HL-60/S4 treated with retinoic acid at 250 ng/mL for 4 days and 3 days (cell line): ENCODE data around the gene MS4A6A.

Experiments used
- in situ Hi-C: fragments of 300-500 bp; cut with MboI; formaldehyde crosslinking; loops from 2 replicates; pipeline ENCODE4 v1.7.0; 2022; ENCODE audit warnings: low sequenced_read_pairs

MS4A6A gene

GRCh38 chr11:60130496-60130895, 52.4 kb downstream of the MS4A6A start:
- in situ Hi-C loops: loop anchor here (25.0 kb wide), 1 partner anchor 293 kb away; the partner anchor contains the start of gene CBLIF

GRCh38 chr11:60129853-60130252, 53.0 kb downstream of the MS4A6A start:
- in situ Hi-C loops: loop anchor here (25.0 kb wide), 1 partner anchor 293 kb away; the partner anchor contains the start of gene CBLIF

DNA sequence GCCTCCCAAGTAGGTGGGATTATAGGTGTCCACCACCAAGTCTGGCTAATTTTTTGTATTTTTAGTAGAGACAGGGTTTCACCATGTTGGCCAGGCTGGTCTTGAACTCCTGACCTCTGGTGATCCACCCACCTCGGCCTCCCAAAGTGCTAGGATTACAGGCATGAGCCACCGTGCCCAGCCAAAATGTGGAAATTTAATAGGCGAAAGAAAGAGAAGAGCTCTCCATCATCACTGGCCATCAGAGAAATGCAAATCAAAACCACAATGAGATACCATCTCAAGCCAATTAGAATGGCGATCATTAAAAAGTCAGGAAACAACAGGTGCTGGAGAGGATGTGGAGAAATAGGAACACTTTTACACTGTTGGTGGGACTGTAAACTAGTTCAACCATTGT, 54.0 kb downstream of the MS4A6A start:
- in situ Hi-C loops: loop anchor here (25.0 kb wide), 1 partner anchor 292 kb away; the partner anchor contains the start of gene CBLIF

- in situ Hi-C loops: loop anchor here (25.0 kb wide), 1 partner anchor 291 kb away; the partner anchor contains the start of gene CBLIF
Observed at GRCh38 chr11:60128376-60128775, 54.5 kb downstream of the MS4A6A start.

DNA sequence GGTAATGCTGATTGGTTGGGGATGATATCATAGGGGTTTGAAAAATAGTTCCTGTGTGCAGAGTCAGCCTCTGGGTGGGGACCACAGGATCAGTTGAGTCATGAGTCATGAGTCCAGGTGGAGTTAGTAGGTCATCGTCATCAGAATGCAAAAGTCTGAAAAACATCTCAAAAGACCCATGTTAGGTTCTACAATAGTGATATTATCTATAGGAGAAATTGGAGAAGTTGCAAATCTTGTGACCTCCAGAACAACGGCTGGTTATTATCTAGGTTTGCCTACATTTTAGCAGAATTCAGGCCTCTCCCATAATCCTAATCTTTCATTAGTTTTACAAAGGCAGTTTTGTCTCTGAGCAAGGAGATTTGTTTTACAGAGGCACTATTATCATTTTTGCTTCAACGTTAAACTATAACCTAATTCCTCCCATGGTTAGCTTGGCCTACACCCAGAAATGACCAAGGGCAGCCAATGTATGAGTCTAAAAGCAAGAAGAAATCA, 55.5 kb downstream of the MS4A6A start:
- in situ Hi-C loops: loop anchor here (25.0 kb wide), 1 partner anchor 290 kb away; the partner anchor contains the start of gene CBLIF

DNA sequence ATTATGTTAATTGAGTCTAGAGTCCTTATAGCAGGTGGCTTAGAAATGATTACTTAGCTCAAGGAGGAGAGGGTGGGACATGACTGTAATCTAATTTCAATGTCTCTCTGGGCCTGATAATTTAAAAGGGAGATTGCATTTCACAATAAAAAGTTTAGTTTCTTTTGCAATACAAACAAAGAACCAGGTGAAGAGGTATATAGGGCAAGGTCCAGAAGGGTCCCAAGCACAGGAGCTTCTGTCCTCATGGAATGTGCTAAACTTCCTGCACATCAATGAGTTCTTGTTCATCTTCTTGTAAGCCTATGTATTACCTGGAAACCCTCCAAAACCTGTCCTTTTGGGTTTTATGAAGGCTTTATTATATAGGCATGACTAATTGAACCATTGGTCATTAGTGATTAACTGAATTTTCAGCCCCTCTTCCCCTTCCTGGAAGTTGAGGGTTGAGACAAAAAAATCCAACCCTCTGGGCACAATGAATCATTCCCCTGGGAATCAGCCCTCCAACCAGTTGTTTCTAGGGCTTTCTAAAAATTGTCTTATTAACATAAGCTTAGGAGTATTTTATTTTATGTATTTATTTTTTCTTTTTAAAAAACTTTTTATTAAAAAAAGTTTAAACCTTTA, 56.8 kb downstream of the MS4A6A start:
- in situ Hi-C loops: loop anchor here (25.0 kb wide), 1 partner anchor 289 kb away; the partner anchor contains the start of gene CBLIF

GRCh38 chr11:60124802-60125432, 58.0 kb downstream of the MS4A6A start:
- in situ Hi-C loops: loop anchor here (25.0 kb wide), 1 partner anchor 288 kb away; the partner anchor contains the start of gene CBLIF
